Measurements from ENCODE around the gene PIGO. TPM values are rescaled to one million over a fixed set of nuclear protein-coding genes. Genes with fewer than 3 reads are reported as not detected.
A peak's percentile ranks its signal among the peaks of the same experiment; 100 is the strongest.

Gene PIGO
- total RNA-seq, 1 experiment from 2014 or later: 23.4 TPM

GRCh38 chr9:35073279-35073612, 23.1 kb downstream of the PIGO start:
- Histone ChIP-seq H4K5ac (ENCODE audit: insufficient read length, low read depth, low read length) (no peak overlapping the region), H3K9ac (ENCODE audit: extremely low read depth, insufficient read length, low read length) (peak overlapping the region; percentile 27), H3K27ac (ENCODE audit: insufficient read length, low read depth, low read length) (peak overlapping the region; percentile 18), H2BK20ac (ENCODE audit: low read depth, low read length, poor library complexity, severe bottlenecking) (no peak overlapping the region), H3K79me1 (ENCODE audit: insufficient read depth, low read depth, low read length, poor library complexity, severe bottlenecking) (peaks cover 2% of the 10 kb centered on the region), H2AK5ac (ENCODE audit: insufficient read length, low read length) (no peak overlapping the region), H2BK12ac (ENCODE audit: insufficient read length, low read depth, low read length) (no peak overlapping the region), H4K20me1 (ENCODE audit: control insufficient read depth, insufficient read depth, insufficient read length) (no peaks in the 10 kb centered on the region), H3K27me3 (ENCODE audit: insufficient read depth, low read length) (no peaks in the 10 kb centered on the region), H3K4me2 (ENCODE audit: insufficient read depth, insufficient read length, low read length) (peak overlapping the region; percentile 30), H3K23me2 (ENCODE audit: insufficient read length, low read depth, low read length, poor library complexity, severe bottlenecking) (peaks cover 6% of the 10 kb centered on the region), H3K56ac (ENCODE audit: insufficient read length, low read depth, low read length) (no peak overlapping the region), H4K8ac (replicated peaks; ENCODE audit: insufficient read length, low read depth, low read length) (no peak overlapping the region), H2BK15ac (ENCODE audit: low read depth, low read length) (no peak overlapping the region), H3T11ph (ENCODE audit: low read length) (peak overlapping the region; percentile 20), H2BK5ac (ENCODE audit: insufficient read length, low read length) (no peak overlapping the region), H3K79me2 (ENCODE audit: insufficient read depth, low read length) (peaks cover 37% of the 10 kb centered on the region), H2AFZ (ENCODE audit: low read length) (no peak overlapping the region), H3K14ac (ENCODE audit: insufficient read depth, low read length) (no peak overlapping the region), H4K91ac (ENCODE audit: insufficient read length, low read depth, low read length) (no peak overlapping the region), H3K4ac (ENCODE audit: low read depth, low read length) (no peak overlapping the region; the same call in 1 of the 2 replicates), H3K23ac (ENCODE audit: insufficient read length, low read depth, low read length) (no peak overlapping the region), H3K9me3 (ENCODE audit: control insufficient read depth, low read depth, low read length) (no peaks in the 10 kb centered on the region), H3K4me1 (ENCODE audit: insufficient read depth, low read length) (peaks cover 5% of the 10 kb centered on the region; the same call in 1 of the 2 replicates), H3K18ac (ENCODE audit: insufficient read length, low read depth, low read length) (peak overlapping the region; percentile 49), H2BK120ac (ENCODE audit: low read depth, low read length, poor library complexity, severe bottlenecking) (no peak overlapping the region)
- DNase-seq: no peak
- peaks cover 57 to 82% (median 74%) of the 10 kb centered on the region in 3 experiments for H3K36me3 Mint-ChIP-seq (ENCODE audit: insufficient read depth in 1 of 3, low read depth in 3 of 3)
- peak overlapping the region; percentile 92 to 95; a peak in 4 of 5 replicates for H3K4me3 Mint-ChIP-seq
- WGBS (ENCODE audit: extremely low coverage, insufficient read length, low lambda C conversion rate): no CpG with 5 or more reads among the region's 2 CpGs
- no peaks in the 10 kb centered on the region; the same call in 1 of the 2 replicates for H3K27me3 Mint-ChIP-seq (ENCODE audit: low read depth)
- H3K27ac Mint-ChIP-seq: peak overlapping the region; percentile 94 to 99 (median 98)
- no peak for TF ChIP-seq CTCF (conservative IDR thresholded peaks at IDR 0.05)
- no peaks in the 10 kb centered on the region; a peak in 1 of 5 replicates for H3K9me3 Mint-ChIP-seq
- peaks cover 24 to 26% of the 10 kb centered on the region in 2 experiments for H3K4me1 Mint-ChIP-seq

Measured in H9 (cell line).